ENCODE data around the gene ZNF581.

The ZNF581 gene

GRCh38 chr19:55676383-55676782 lies 32.9 kb downstream of the ZNF581 start:
- H3K4me3 ChIP-seq (ENCODE audit: low read depth, low read length), result peak overlapping the region; percentile 94
- TF ChIP-seq CTCF (IDR thresholded peaks at IDR 0.05; ENCODE audit: borderline replicate concordance, insufficient read depth, low read depth, low read length), result no peak

GRCh38 chr19:55676889-55677505 lies 33.5 kb downstream of the ZNF581 start:
- no peak for TF ChIP-seq CTCF (IDR thresholded peaks at IDR 0.05; ENCODE audit: borderline replicate concordance, insufficient read depth, low read depth, low read length)
- H3K4me3 ChIP-seq (ENCODE audit: low read depth, low read length), result peak overlapping the region; percentile 94

GRCh38 chr19:55677572-55678028 lies 34.2 kb downstream of the ZNF581 start:
- H3K4me3 ChIP-seq (ENCODE audit: low read depth, low read length), result peak overlapping the region; percentile 94
- TF ChIP-seq CTCF (IDR thresholded peaks at IDR 0.05; ENCODE audit: borderline replicate concordance, insufficient read depth, low read depth, low read length), result no peak

GRCh38 chr19:55678121-55678671 lies 34.7 kb downstream of the ZNF581 start:
- TF ChIP-seq CTCF (IDR thresholded peaks at IDR 0.05; ENCODE audit: borderline replicate concordance, insufficient read depth, low read depth, low read length), result peak; percentile 70
- peak overlapping the region; percentile 94 for H3K4me3 ChIP-seq (ENCODE audit: low read depth, low read length)

GRCh38 chr19:55679343-55680257 lies 36.2 kb downstream of the ZNF581 start:
- no peak overlapping the region for H3K4me3 ChIP-seq (ENCODE audit: low read depth, low read length)
- no peak for TF ChIP-seq CTCF (IDR thresholded peaks at IDR 0.05; ENCODE audit: borderline replicate concordance, insufficient read depth, low read depth, low read length)

GRCh38 chr19:55680339-55681130 lies 37.1 kb downstream of the ZNF581 start:
- no peak for TF ChIP-seq CTCF (IDR thresholded peaks at IDR 0.05; ENCODE audit: borderline replicate concordance, insufficient read depth, low read depth, low read length)
- no peak overlapping the region for H3K4me3 ChIP-seq (ENCODE audit: low read depth, low read length)

Data from GM12875 (cell line).